Measurements from ENCODE around the gene FAM118B.

Gene FAM118B
- 6.6 to 23.7 (median 12.3) reads per million in 3 experiments for total RNA-seq

DNA sequence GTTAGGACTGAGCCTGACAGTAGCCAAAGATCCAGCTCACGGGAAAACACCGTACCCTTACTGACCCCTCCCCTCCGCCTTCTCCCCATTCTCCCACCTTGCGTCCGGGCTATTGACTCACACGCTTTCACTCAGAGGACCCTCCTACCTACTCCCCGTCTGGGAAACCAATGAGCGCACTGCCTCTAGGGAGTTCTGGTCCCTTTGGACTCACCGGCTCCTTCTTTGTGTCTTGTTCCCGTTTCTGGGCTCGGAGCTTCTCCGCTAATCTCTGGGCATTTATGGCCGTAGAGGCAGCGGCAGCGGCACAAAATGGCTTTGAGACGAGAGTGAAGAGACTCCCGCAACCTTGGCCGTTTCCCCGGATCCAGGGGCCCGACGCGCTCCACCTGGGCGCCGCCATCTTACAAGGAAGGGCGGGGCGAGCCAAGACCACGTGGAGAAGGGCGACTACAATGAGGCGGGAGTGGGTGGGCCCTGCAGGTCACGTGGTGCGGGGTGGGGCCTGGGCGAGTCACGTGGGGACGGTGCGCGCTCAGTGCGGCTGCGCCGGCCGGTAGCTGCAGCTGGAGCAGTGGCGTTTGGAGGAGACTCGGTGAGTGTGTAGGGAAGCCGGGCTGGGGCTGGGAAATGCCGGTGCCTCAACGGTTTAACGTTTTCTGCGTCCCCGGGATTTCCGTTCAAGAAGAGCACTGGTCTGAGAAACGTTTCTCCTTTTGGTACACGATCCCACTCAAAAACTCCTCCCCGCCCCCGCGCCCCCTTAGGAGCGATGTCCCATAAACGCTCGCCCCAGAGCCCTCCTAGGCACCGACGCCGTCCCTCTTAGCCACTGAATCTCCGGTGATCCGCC lies at the start of gene FAM118B, which contains the start of gene RPUSD4:
Gene FAM118B, plus strand, starts transcription at position 547 of the 853 bp plus-strand sequence. CDS start 23,220 bp downstream, outside the sequence.
Gene RPUSD4, minus strand, starts transcription at position 415 of the 853 bp plus-strand sequence. Its CDS starts 12 bp downstream, at position 403.
- DNase-seq: peak; percentile 97

DNA sequence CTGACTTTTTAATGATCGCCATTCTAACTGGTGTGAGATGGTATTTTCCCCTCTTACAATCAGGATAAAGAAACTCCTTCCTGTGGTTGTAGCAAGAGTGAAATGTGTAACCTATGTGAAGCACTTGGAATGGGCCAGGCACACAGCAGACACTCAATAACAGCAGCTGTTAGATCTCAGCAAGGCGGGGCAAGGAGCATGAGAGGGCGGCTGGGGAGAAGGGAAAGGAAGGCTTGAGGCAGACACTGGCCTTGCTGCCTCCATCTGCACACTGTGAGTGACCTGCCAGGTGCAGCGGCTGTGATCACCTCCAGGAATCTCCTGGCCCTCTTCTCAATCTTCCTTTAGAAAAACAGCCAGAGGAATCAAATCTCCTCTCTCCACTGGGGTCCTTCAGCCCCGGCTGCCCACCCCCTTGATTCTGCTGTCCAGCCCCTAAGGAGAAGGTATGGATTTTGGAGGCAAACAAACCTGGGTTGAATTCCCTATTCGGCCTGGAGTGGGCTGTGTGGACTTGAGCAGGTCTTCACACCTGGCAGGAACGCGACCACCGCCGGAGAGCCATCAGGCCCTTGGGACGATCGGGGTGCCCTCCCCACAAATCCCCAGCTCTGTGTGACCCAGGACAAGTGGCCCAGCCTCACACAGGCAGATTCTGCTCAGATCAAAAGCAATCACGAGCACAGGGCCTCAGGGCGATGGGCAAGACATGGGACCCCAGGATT lies 49.1 kb upstream of the FAM118B start:
- DNase-seq: no peak

GRCh38 chr11:126163074-126163700 lies 48.4 kb upstream of the FAM118B start:
- DNase-seq: no peak

DNA sequence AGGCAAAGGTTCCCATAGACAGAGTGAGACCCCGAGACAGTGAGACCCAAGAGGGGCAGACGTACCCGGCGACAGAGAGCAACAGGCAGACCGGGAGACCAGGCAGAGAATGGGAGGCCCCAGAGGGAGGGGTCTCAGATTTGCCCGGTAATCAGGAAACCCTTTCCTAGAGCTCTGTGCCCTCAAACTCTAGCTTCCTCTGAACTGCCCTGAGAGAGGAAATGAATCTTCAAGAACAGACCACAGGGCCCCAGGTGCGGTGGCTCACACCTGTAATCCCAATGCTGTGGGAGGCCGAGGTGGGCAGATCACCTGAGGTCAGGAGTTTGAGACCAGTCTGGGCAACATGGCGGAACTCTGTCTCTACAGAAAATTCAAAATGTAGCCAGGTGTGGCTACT lies 47.8 kb upstream of the FAM118B start:
- DNase-seq: no peak

DNA sequence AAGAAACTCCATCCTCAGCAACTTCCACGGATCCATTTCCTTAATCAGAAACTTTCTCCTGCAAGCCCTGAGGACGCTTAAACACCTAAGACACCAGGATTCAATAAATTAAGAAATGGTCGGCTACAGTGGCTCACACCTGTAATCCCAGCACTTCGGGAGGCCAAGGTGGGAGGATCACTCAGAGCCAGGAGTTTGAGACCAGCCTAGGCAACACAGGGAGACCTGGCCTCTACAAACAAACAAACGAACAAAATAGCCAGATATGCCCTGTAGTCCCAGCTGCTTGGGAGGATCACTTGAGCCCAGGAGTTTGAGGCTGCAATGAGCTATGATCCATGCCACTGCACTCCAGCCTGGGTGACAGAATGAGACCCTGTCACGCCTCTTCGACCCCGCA lies 46.8 kb upstream of the FAM118B start:
- DNase-seq: no peak

DNA sequence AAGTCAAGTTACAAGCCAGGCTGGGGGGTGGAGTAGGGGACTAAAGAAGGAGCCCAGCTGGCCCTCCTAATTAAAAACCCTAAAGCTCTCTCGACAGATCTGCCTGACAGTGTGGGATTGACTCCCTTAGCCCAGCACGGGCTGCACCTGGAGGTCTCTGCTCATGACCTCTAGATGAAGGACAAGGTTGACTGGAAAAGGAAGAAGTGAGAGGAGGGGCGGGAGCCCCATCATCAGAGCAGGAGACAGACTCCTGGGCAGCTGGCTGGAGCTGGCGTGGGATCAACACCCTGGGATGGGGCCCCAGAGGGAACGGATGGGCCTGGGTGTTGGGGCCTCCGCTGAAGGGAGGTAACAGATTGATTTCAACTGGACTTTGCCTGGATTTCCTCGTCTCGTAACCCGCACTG lies 46.3 kb upstream of the FAM118B start:
- no peak for DNase-seq

DNA sequence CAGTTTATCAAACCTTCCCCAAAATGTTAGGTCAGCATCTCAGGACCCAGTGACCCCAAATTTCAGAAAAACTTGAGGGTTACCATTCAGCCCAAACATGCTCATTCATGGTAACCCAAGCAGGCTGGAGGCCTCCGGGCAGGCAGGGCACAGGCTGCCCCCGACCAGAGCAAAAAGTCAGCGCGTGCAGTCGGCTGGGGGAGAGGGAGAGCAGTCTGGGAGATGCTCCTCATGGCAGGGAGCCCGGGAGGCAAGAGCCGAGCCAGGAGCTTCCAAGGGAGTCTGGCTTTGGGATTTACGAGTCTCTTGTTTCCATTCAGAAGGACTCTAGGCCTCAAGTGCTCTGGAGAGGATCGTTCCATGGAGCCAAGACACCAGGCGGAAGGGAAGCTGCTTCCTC lies 45.8 kb upstream of the FAM118B start:
- DNase-seq: no peak

DNA sequence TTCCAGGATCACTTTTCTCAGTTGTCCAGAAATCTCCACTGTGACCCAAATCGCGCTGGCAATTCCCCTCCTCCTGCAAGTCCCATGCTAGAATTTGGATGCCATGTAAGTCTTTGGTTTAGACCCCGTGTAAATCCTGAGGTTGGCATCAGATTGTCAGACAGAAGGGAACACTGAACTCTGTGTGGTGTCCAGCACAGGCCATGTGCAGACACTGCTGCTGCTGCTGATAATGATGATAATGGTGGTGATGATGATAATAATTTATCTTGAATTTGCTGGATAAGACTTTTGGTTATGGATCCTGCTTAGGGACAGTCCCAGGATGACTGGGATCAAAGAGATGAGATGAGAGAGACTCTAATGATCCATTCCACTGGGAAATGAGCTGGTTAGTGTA lies 45.2 kb upstream of the FAM118B start:
- no peak for DNase-seq

GRCh38 chr11:126167488-126167887 lies 44.1 kb upstream of the FAM118B start:
- no peak for DNase-seq

- no peak for DNase-seq
These were observed 42.3 kb upstream of the FAM118B start for GRCh38 chr11:126169291-126169690.

GRCh38 chr11:126172596-126173038 lies 39.0 kb upstream of the FAM118B start:
- DNase-seq: no peak

DNA sequence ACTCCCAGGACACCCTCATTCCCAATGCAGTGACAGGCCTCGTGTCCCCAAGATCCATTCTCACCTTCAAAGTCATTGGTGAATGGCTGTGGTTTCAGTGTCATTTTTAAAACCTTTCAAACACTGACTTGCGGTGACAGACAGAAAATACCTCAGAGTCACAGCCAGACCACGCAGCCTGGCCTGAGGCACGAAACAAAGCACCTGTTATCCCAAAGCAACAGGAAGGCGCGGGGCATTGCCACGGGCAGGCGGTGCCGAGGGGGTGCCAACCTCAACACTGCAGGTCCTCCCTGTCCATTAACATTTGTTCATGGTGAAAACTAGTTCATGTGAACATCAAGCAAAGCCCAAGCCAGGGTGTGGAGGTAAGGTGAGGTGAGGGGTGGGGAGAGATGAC lies 38.3 kb upstream of the FAM118B start:
- no peak for DNase-seq

DNA sequence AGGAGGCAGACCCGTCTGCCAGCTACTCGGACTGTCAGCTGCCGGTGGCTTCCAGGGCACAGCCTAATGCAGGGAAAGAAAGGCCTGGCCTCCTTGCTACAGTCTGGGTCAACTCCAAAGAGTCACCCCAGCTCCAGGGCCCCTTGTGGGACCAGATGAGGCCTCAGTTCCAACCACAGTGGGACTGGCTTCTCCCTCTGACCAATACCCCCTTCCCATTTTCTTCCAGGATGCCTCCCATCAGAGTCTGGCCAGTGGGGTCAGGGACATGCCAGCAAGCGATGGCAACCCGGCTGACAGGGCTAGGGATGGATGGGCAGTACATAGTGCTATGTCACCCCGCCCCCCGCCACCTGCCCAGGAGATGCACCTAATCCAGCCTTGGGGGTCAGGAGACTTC lies 36.8 kb upstream of the FAM118B start:
- no peak for DNase-seq

GRCh38 chr11:126175393-126175792 lies 36.2 kb upstream of the FAM118B start:
- DNase-seq: no peak

- DNase-seq: no peak
These were observed 34.6 kb upstream of the FAM118B start for GRCh38 chr11:126176853-126177470.

- DNase-seq: no peak
These were observed 29.4 kb upstream of the FAM118B start for GRCh38 chr11:126181939-126182730.

- DNase-seq: no peak
These were observed 28.7 kb upstream of the FAM118B start for GRCh38 chr11:126182787-126183445.

GRCh38 chr11:126185259-126186024 lies 26.1 kb upstream of the FAM118B start:
- DNase-seq: no peak

DNA sequence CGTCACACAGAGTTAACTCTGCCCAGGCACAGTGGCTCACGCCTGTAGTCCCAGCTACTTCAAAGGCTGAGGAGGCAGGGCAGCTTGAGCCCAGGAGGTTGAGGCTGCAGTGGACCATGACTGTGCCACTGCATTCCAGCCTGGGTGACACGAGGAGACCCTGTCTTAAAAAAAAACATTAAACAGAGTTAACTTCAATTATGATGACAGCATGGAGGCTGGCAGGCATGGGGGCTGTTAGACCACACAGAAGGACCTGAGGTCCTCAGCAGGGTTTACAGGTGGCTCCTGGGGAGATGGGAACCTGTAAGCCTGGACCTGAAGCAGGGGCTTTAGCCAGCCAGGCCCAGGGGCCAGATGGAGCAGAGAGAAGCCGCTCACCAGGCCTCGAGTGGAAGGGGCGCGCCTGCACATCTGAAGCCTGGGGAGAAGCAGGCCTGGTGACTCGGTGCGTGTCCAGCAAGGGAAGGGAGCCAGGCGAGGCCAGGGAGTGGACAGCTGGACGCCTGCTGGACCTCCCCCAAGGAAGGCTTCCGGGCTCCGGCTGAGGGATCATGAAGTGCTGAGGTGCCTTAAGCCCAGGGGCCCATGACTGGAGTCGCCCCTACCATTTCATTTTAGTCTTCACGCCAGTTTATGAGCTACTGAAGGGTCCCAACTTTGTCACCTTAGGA lies 25.4 kb upstream of the FAM118B start:
- DNase-seq: no peak

Data from central memory CD4-positive, alpha-beta T cell (primary cell).